HFFc6 (cell line): ENCODE data around the gene LNP1. TPM values are rescaled to one million over a fixed set of nuclear protein-coding genes. Genes with fewer than 3 reads are reported as not detected.
A peak's percentile ranks its signal among the peaks of the same experiment; 100 is the strongest.

Source experiments
- DNase-seq: peaks from one replicate; pipeline ENCODE4 v3.0.0-alpha.2; 2018
- H3K27ac Mint-ChIP-seq: 2 replicates; pipeline ENCODE4 v1.8.0; 2020; ENCODE audit warnings: mild to moderate bottlenecking, mixed read lengths
- H3K27me3 Mint-ChIP-seq: 2 replicates; pipeline ENCODE4 v1.8.0; 2021; ENCODE audit warnings: mild to moderate bottlenecking, moderate library complexity, mixed read lengths; ENCODE audit not compliant: insufficient read depth
- H3K36me3 Mint-ChIP-seq: 2 replicates; pipeline ENCODE4 v1.8.0; 2021; ENCODE audit warnings: low read depth, mixed read lengths
- H3K4me1 Mint-ChIP-seq: 2 replicates; pipeline ENCODE4 v1.8.0; 2020; ENCODE audit warnings: low read depth, mixed read lengths
- H3K4me3 Mint-ChIP-seq: 2 replicates; pipeline ENCODE4 v1.8.0; 2020; ENCODE audit warnings: mild to moderate bottlenecking, moderate library complexity, mixed read lengths
- H3K9me3 Mint-ChIP-seq: 2 replicates; pipeline ENCODE4 v1.8.0; 2020; ENCODE audit warnings: mild to moderate bottlenecking, mixed read lengths
- total RNA-seq, 6 experiments: library from RNA; stranded (reverse); fragmentation: NEBNext Ultra II Directional; extraction: Animal tissue kit (Norgen Biotek cat#: 25700); gene quantifications; 2 replicates in 1 of 6; 3 replicates in 5 of 6; pipeline ENCODE4 v1.2.3, GENCODE V29; 2021
- TF ChIP-seq, protein P1 (sequence below): fragments of 200-600 bp; sonication (generic); IDR thresholded peaks from 2 replicates; pipeline ENCODE4 v1.5.0; 2021; ENCODE audit warnings: antibody characterized with exemption, mild to moderate bottlenecking

LNP1 gene
- total RNA-seq, 6 experiments from 2014 or later = 1.1 to 2.7 (median 1.6) TPM

DNA sequence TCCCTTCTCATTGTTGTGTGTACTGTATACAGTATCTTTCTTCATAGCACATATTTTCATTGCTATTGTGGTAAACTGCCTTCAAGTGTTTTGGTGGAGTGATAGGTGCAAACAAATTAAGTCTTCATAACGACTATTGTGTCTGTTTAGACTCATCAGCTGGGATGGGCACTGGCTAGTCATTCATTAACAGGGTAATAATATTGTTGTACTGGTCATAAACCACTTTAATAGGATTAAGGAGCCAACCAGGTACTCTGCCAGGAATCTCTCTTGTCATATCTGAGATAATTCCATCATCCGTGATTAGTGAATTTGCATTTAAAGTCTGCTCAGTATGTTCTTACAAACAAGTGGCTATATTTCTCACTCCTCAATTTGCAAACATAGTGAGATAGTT lies 80.8 kb downstream of the LNP1 start:
- H3K27ac Mint-ChIP-seq = no peak overlapping the region
- H3K4me3 Mint-ChIP-seq = no peak overlapping the region
- no peaks in the 10 kb centered on the region for H3K4me1 Mint-ChIP-seq
- peaks cover 24% of the 10 kb centered on the region for H3K27me3 Mint-ChIP-seq
- H3K36me3 Mint-ChIP-seq = no peaks in the 10 kb centered on the region
- DNase-seq = no peak
- TF ChIP-seq, protein P1, sequence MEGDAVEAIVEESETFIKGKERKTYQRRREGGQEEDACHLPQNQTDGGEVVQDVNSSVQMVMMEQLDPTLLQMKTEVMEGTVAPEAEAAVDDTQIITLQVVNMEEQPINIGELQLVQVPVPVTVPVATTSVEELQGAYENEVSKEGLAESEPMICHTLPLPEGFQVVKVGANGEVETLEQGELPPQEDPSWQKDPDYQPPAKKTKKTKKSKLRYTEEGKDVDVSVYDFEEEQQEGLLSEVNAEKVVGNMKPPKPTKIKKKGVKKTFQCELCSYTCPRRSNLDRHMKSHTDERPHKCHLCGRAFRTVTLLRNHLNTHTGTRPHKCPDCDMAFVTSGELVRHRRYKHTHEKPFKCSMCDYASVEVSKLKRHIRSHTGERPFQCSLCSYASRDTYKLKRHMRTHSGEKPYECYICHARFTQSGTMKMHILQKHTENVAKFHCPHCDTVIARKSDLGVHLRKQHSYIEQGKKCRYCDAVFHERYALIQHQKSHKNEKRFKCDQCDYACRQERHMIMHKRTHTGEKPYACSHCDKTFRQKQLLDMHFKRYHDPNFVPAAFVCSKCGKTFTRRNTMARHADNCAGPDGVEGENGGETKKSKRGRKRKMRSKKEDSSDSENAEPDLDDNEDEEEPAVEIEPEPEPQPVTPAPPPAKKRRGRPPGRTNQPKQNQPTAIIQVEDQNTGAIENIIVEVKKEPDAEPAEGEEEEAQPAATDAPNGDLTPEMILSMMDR = no peak
- H3K9me3 Mint-ChIP-seq = no peaks in the 10 kb centered on the region

DNA sequence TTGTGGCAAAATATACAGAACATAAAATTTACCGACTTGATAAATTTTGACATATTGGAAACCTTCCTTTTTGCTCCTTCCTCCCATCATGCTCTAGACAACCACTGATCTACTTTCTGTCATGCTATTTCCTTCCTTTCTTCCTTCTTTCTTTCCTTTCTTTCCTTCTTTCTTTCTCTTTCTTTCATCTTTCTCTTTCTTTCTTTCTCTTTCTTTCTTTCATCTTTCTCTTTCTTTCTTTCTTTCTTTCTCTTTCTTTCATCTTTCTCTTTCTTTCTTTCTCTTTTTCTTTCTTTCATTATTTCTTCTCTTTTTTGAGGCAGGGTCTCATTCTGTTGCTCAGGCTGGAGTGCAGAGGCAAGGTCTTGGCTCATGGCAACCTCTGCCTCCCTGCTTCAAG lies 82.2 kb downstream of the LNP1 start:
- no peak overlapping the region for H3K4me3 Mint-ChIP-seq
- H3K36me3 Mint-ChIP-seq = no peaks in the 10 kb centered on the region
- H3K4me1 Mint-ChIP-seq = no peaks in the 10 kb centered on the region
- DNase-seq = no peak
- H3K27ac Mint-ChIP-seq = no peak overlapping the region
- TF ChIP-seq, protein P1 = no peak
- H3K27me3 Mint-ChIP-seq = peaks cover 22% of the 10 kb centered on the region
- H3K9me3 Mint-ChIP-seq = no peaks in the 10 kb centered on the region

DNA sequence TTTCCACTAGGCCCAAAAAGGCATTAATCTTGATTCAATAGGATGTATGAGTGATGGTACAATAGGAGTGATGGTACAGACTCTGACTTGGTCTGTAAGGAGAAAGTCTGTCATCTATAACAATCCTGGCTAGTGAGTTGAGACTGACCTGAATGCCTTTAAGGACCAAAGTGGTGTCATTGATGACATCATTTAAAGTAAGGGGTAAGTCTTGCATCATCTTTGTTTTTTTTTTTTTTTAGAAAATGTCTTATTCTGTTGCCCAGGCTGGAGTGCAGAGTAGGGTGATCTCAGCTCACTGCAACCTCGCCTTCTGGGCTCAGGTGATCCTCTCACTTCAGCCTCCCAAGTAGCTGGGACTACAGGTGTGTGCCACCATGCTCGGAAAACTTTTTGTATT lies 85.5 kb downstream of the LNP1 start:
- Mint-ChIP-seq H3K36me3 (no peaks in the 10 kb centered on the region), H3K27ac (no peak overlapping the region), H3K4me3 (no peak overlapping the region), H3K4me1 (peaks cover 8% of the 10 kb centered on the region), H3K9me3 (no peaks in the 10 kb centered on the region), H3K27me3 (peaks cover 10% of the 10 kb centered on the region)
- DNase-seq = no peak
- TF ChIP-seq, protein P1 = no peak

DNA sequence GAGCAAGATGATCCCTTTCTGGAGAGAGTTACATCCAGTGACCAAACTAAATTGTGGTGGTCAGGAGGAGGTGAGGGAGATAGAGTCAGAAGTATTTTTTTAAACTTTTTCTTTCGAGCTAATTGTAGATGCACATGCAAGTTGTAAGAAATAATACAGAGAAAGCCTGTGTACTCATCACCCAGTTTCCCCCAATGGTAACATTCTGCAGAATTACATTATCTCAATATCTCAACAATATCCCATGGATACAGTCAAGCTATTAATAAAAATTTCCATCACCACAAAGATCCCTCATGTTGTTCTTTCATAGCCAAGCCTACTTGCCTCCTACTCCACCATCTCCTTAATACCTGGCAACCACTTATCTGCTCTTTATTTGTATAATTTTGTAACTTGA lies 87.8 kb downstream of the LNP1 start:
- no peaks in the 10 kb centered on the region for H3K36me3 Mint-ChIP-seq
- TF ChIP-seq, protein P1 = no peak
- H3K9me3 Mint-ChIP-seq = no peaks in the 10 kb centered on the region
- H3K4me1 Mint-ChIP-seq = peaks cover 15% of the 10 kb centered on the region
- DNase-seq = no peak
- peaks cover 7% of the 10 kb centered on the region for H3K27me3 Mint-ChIP-seq
- no peak overlapping the region for H3K27ac Mint-ChIP-seq
- no peak overlapping the region for H3K4me3 Mint-ChIP-seq

DNA sequence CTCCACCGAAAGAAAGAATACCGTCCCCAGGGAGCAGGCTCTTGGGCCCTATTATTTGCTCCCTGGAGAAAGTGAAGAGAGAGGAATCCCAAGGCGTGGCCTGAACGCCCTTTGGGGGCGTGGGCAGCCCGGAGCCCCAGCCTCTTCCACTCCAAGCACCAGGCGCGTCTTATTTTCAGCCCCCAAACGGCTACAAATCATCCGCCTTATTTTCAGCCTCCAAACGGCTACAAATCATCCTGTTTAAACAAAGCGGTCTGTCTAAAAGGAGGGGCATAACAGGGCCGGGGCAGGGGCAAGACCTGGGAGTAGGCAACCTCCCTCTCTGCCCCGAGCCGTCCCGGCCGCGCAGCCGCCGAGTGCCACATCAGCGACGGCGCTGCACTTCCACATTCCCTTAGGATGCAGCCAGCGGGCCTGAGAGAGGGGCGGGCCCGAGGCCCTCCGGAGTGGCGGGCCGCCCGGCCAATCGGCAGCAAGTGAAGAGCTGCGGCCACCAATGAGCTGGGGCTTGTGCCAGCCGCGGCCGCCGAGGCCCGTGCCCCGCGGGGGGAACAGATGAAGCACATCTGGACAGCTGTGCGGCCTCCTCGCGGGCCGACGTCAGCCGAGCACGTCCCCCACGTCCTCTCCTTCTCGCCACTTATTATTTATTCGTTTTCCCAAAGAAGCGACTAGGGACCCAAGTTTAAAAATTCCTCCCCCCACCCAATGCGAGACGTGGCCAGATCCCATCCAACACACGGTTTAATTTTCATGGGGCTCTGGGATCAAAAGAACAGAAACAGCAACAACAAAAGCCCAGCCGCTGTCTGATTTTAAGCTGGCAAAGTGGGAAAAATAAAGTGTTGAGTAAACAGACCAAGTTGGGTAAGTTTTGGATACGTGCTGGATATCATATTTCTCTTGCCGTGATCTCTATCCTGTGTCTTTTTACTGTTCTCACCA lies 91.0 kb downstream of the LNP1 start, which contains the start of gene TMEM45A:
Gene TMEM45A (plus strand): TSS at position 561 of the 948 bp plus-strand sequence. CDS start 62,593 bp downstream, outside the sequence.
- no peaks in the 10 kb centered on the region for H3K36me3 Mint-ChIP-seq
- no peaks in the 10 kb centered on the region; the same call in 1 of the 2 replicates for H3K27me3 Mint-ChIP-seq
- TF ChIP-seq, protein P1 = no peak
- H3K4me3 Mint-ChIP-seq = peak within 1 kb of the TSS; percentile 81
- peak; percentile 95 for DNase-seq
- no peaks in the 10 kb centered on the region for H3K9me3 Mint-ChIP-seq
- peak within 1 kb of the TSS; percentile 95 for H3K27ac Mint-ChIP-seq
- H3K4me1 Mint-ChIP-seq = peaks cover 40% of the 10 kb centered on the region
